Natural killer cell (primary cell): ENCODE data around the gene KNCN. TPM values are rescaled to one million over a fixed set of nuclear protein-coding genes. Genes with fewer than 3 reads are reported as not detected.

Experiments
- ATAC-seq, 3 donors: fragments of 150-1000 bp in 2 of 3; fragments of 200-7000 bp in 1 of 3; cut with Tn5 transposase; 1 replicate in 1 of 3; 2 replicates in 2 of 3; pipeline ENCODE4 v1.10.0; 2021; ENCODE audit warnings: mild to moderate bottlenecking in 2 of 3, moderate library complexity in 2 of 3
- DNase-seq, 2 donors: peaks; one replicate each; pipeline versions ENCODE4 v3.0.0 to v3.0.0-alpha.2; 2013 to 2021; ENCODE audit warnings: mixed read lengths in 1 of 2
- H3K27ac ChIP-seq: one replicate; pipeline ENCODE4 v1.5.1; 2013; ENCODE audit warnings: mild to moderate bottlenecking, low read length
- H3K27me3 ChIP-seq: one replicate; pipeline ENCODE4 v1.6.1; 2013; ENCODE audit warnings: low read length; ENCODE audit not compliant: control insufficient read depth, insufficient read depth
- H3K36me3 ChIP-seq: one replicate; pipeline ENCODE4 v1.6.1; 2013; ENCODE audit warnings: low read length; ENCODE audit not compliant: control insufficient read depth, insufficient read depth
- H3K4me1 ChIP-seq: one replicate; pipeline ENCODE4 v1.6.1; 2013; ENCODE audit warnings: low read length; ENCODE audit not compliant: control insufficient read depth, insufficient read depth
- H3K4me3 ChIP-seq: one replicate; pipeline ENCODE4 v1.5.1; 2013; ENCODE audit warnings: low read length
- H3K9me3 ChIP-seq: one replicate; pipeline ENCODE4 v1.6.1; 2013; ENCODE audit warnings: low read length; ENCODE audit not compliant: control insufficient read depth, insufficient read depth
- H3K27ac Mint-ChIP-seq, 2 donors: one replicate each; pipeline ENCODE4 v1.8.0; 2022; ENCODE audit warnings: mild to moderate bottlenecking in 2 of 2, mixed read lengths in 2 of 2, moderate library complexity in 1 of 2
- H3K27me3 Mint-ChIP-seq, 2 donors: one replicate each; pipeline ENCODE4 v1.8.0; 2022; ENCODE audit warnings: low read depth in 2 of 2, mixed read lengths in 2 of 2
- H3K36me3 Mint-ChIP-seq: one replicate; pipeline ENCODE4 v1.8.0; 2022; ENCODE audit warnings: mixed read lengths
- H3K4me1 Mint-ChIP-seq, 2 donors: one replicate each; pipeline ENCODE4 v1.8.0; 2022; ENCODE audit warnings: mixed read lengths in 2 of 2
- H3K4me3 Mint-ChIP-seq: one replicate; pipeline ENCODE4 v1.8.0; 2022; ENCODE audit warnings: mild to moderate bottlenecking, moderate library complexity, mixed read lengths
- H3K9me3 Mint-ChIP-seq, 2 donors: one replicate each; pipeline ENCODE4 v1.8.0; 2022; ENCODE audit warnings: mixed read lengths in 2 of 2
- WGBS: methylation state at CpG from one replicate; pipeline ENCODE4 v1.1.7; 2013; ENCODE audit warnings: missing lambda C conversion rate; ENCODE audit not compliant: insufficient coverage; 5-methylcytosine and 5-hydroxymethylcytosine counted together
- intact Hi-C: fragments of 100-400 bp; cut with micrococcal nuclease; formaldehyde crosslinking; loops from one replicate; pipeline ENCODE4 v1.14.2; 2022
- total RNA-seq, 4 donors: library from RNA; stranded (reverse); fragments of 120-200 nt in 1 of 4; gene quantifications; one replicate each; pipeline versions ENCODE4 v1.2.3 to v1.2.4, GENCODE V29; 2013 to 2022
- TF ChIP-seq, protein P1 (sequence below): fragments of 200-600 bp; IDR thresholded peaks from one replicate; pipeline ENCODE4 v1.8.0; 2022; ENCODE audit warnings: antibody characterized with exemption

The KNCN gene
- total RNA-seq, 3 donors from 2014 or later (not counting 1 experiment from before 2014, with no cell fraction given): 0.20 TPM; not detected in 2

GRCh38 chr1:46577671-46578070, 26.2 kb upstream of the KNCN start:
- WGBS: 95% methylated on average over 4 of the region's 4 CpGs
- Histone ChIP-seq H3K27me3 (no peaks in the 10 kb centered on the region), H3K4me3 (no peak overlapping the region), H3K36me3 (peaks cover 56% of the 10 kb centered on the region), H3K4me1 (peaks cover 16% of the 10 kb centered on the region), H3K9me3 (no peaks in the 10 kb centered on the region), H3K27ac (no peak overlapping the region)
- intact Hi-C loops: no loop called here
- Mint-ChIP-seq H3K27ac (no peak overlapping the region), H3K4me1 (peaks cover 19 to 29% of the 10 kb centered on the region in 2 donors), H3K4me3 (no peak overlapping the region), H3K27me3 (no peaks in the 10 kb centered on the region), H3K36me3 (no peaks in the 10 kb centered on the region), H3K9me3 (no peaks in the 10 kb centered on the region)
- ATAC-seq (no peak), DNase-seq (no peak)
- TF ChIP-seq, protein P1, sequence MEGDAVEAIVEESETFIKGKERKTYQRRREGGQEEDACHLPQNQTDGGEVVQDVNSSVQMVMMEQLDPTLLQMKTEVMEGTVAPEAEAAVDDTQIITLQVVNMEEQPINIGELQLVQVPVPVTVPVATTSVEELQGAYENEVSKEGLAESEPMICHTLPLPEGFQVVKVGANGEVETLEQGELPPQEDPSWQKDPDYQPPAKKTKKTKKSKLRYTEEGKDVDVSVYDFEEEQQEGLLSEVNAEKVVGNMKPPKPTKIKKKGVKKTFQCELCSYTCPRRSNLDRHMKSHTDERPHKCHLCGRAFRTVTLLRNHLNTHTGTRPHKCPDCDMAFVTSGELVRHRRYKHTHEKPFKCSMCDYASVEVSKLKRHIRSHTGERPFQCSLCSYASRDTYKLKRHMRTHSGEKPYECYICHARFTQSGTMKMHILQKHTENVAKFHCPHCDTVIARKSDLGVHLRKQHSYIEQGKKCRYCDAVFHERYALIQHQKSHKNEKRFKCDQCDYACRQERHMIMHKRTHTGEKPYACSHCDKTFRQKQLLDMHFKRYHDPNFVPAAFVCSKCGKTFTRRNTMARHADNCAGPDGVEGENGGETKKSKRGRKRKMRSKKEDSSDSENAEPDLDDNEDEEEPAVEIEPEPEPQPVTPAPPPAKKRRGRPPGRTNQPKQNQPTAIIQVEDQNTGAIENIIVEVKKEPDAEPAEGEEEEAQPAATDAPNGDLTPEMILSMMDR: no peak

DNA sequence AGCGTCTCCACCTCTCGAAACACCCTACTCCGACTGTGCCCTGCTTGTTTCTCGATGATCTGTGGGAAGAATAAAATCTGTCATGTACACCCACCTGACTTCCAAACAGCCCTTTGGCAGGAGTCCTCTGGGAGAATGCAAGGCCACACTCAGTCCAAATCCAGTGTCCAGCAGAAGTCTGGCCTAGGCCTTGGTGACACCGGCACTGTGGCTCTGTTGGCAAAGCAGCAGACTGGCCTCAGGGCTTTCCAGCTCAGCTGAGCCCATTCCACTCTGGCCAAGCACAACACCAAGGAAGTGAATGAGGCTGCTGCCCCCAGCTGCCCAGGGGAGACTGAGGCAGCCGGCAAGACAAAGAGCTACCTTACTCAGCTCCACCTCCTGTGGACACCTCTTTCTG, 25.1 kb upstream of the KNCN start:
- TF ChIP-seq, protein P1: no peak
- no peaks in the 10 kb centered on the region for H3K9me3 Mint-ChIP-seq
- intact Hi-C loops: no loop called here
- Histone ChIP-seq H3K36me3 (peaks cover 53% of the 10 kb centered on the region), H3K9me3 (no peaks in the 10 kb centered on the region), H3K4me1 (peaks cover 10% of the 10 kb centered on the region), H3K27me3 (no peaks in the 10 kb centered on the region), H3K4me3 (no peak overlapping the region), H3K27ac (no peak overlapping the region)
- H3K36me3 Mint-ChIP-seq: no peaks in the 10 kb centered on the region
- no peak overlapping the region for H3K4me3 Mint-ChIP-seq
- no peak overlapping the region for H3K27ac Mint-ChIP-seq
- no peaks in the 10 kb centered on the region for H3K27me3 Mint-ChIP-seq
- ATAC-seq (no peak), DNase-seq (no peak)
- WGBS: 83% methylated on average over 6 of the region's 6 CpGs
- H3K4me1 Mint-ChIP-seq: peaks cover 12 to 18% of the 10 kb centered on the region in 2 donors

DNA sequence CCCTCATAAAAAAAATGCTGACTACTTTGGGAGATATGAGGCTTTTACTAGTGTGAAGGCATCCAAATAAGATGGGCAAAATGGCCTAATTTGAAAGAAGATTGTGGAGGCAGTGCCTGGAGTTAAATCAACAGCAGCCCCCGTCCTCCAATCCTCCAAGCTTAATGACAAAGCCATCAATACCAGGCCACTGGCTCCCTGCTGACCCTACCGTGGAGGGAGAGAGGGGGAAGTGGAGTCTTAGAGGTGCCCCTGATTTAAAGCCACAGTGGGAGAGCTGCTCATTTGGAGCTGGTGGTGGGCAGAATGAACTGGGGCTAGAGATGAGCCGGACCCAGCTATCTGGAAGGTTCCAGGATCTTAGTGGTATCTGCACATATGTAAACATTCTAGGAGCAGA, 24.3 kb upstream of the KNCN start:
- no peak overlapping the region for H3K27ac ChIP-seq
- DNase-seq (no peak), ATAC-seq (no peak)
- WGBS: 100% methylated on average over 2 of the region's 3 CpGs
- Mint-ChIP-seq H3K27me3 (no peaks in the 10 kb centered on the region), H3K27ac (no peak overlapping the region), H3K36me3 (no peaks in the 10 kb centered on the region), H3K4me3 (no peak overlapping the region), H3K9me3 (no peaks in the 10 kb centered on the region), H3K4me1 (peaks cover 4 to 10% of the 10 kb centered on the region in 2 donors)
- peaks cover 54% of the 10 kb centered on the region for H3K36me3 ChIP-seq
- H3K4me3 ChIP-seq: no peak overlapping the region
- TF ChIP-seq, protein P1: no peak
- H3K27me3 ChIP-seq: no peaks in the 10 kb centered on the region
- intact Hi-C loops: no loop called here
- H3K4me1 ChIP-seq: peaks cover 3% of the 10 kb centered on the region
- H3K9me3 ChIP-seq: no peaks in the 10 kb centered on the region

DNA sequence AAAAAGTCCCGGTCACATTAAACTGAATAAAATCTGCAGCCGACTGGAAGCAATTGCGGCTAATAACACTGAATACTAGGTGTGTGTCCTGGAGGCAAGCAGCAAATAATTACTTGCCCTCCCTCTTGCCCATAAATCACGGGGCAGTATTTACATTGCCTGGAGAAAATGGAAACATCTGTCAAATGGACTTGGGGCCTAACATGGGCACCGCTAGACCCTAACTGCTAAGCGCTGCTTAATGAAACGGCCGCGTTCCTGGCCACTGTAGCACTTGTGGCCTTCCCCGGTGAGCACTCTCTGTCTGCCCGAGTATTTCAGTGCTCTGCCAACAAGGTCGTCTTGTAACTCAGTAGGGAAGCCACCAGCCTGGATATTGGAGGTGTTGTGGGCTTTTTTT, 23.9 kb upstream of the KNCN start:
- Histone ChIP-seq H3K9me3 (no peaks in the 10 kb centered on the region), H3K27me3 (no peaks in the 10 kb centered on the region), H3K4me1 (no peaks in the 10 kb centered on the region), H3K4me3 (no peak overlapping the region), H3K27ac (no peak overlapping the region), H3K36me3 (peaks cover 51% of the 10 kb centered on the region)
- H3K4me1 Mint-ChIP-seq: peaks cover 0 to 5% of the 10 kb centered on the region in 2 donors
- H3K4me3 Mint-ChIP-seq: no peak overlapping the region
- H3K27me3 Mint-ChIP-seq: no peaks in the 10 kb centered on the region
- no peak overlapping the region for H3K27ac Mint-ChIP-seq
- no peaks in the 10 kb centered on the region for H3K9me3 Mint-ChIP-seq
- intact Hi-C loops: no loop called here
- WGBS: 97% methylated on average over 11 of the region's 12 CpGs
- no peak for ATAC-seq
- TF ChIP-seq, protein P1: no peak
- no peaks in the 10 kb centered on the region for H3K36me3 Mint-ChIP-seq
- no peak for DNase-seq
